B cell (primary cell): Measurements from ENCODE around the gene SLC43A1. TPM values are rescaled to one million over a fixed set of nuclear protein-coding genes. Genes with fewer than 3 reads are reported as not detected.

Experiments used
- ATAC-seq: fragments of 200-7000 bp; cut with Tn5 transposase; one replicate; pipeline ENCODE4 v1.10.0; 2021; ENCODE audit warnings: low read depth, mild to moderate bottlenecking, moderate number of reproducible peaks, moderate library complexity
- CTCF ChIA-PET: fragments of 350-600 bp; sonication (Branson Sonifier 250); formaldehyde crosslinking; loops from one replicate; lab custom pipeline; 2021; ENCODE audit warnings: antibody characterized with exemption, inconsistent platforms; lab: Charles Lee
- POLR2A ChIA-PET: fragments of 350-600 bp; sonication (Branson Sonifier 250); formaldehyde crosslinking; loops from one replicate; lab custom pipeline; 2021; ENCODE audit warnings: antibody characterized with exemption; lab: Charles Lee
- DNase-seq: peaks from one replicate; pipeline ENCODE4 v3.0.0; 2013
- H2AFZ ChIP-seq: 2 replicates; pipeline ENCODE4 v1.6.1; 2012; ENCODE audit warnings: mild to moderate bottlenecking, low read depth, low read length; ENCODE audit not compliant: insufficient read depth, poor library complexity, severe bottlenecking
- H3K27ac ChIP-seq, 2 donors: 1 replicate in 1 of 2; 2 replicates in 1 of 2; pipeline ENCODE4 v1.5.1; 2012 to 2013; ENCODE audit warnings: low read length in 2 of 2, mild to moderate bottlenecking in 2 of 2, moderate library complexity in 1 of 2
- H3K27me3 ChIP-seq, 4 experiments: fragments of 200-600 bp in 1 of 4; sonication (generic) in 1 of 4; replicated peaks in 1 of 4; 1 replicate in 2 of 4; 2 replicates in 2 of 4; pipeline versions ENCODE4 v1.6.1 to v1.7.0; 2013 to 2016; ENCODE audit warnings: low read length in 3 of 4, mild to moderate bottlenecking in 2 of 4, mixed read lengths in 1 of 4, moderate library complexity in 1 of 4; ENCODE audit not compliant: insufficient read depth in 4 of 4, control insufficient read depth in 3 of 4; ENCODE audit errors: control extremely low read depth in 1 of 4
- H3K36me3 ChIP-seq, 2 experiments: replicated peaks in 1 of 2; 1 replicate in 1 of 2; 2 replicates in 1 of 2; pipeline versions ENCODE4 v1.6.1 to v1.7.1; 2013; ENCODE audit warnings: low read length in 1 of 2; ENCODE audit not compliant: insufficient read depth in 2 of 2, control insufficient read depth in 1 of 2; ENCODE audit errors: control extremely low read depth in 1 of 2, extremely low read depth in 1 of 2
- H3K4me1 ChIP-seq, 2 donors: fragments of 200-600 bp in 1 of 2; sonication (generic) in 1 of 2; 1 replicate in 1 of 2; 2 replicates in 1 of 2; pipeline versions ENCODE4 v1.5.1 to v1.6.1; 2013 to 2017; ENCODE audit warnings: low read length in 2 of 2; ENCODE audit not compliant: control insufficient read depth in 2 of 2, insufficient read depth in 2 of 2
- H3K4me2 ChIP-seq: replicated peaks from 2 replicates; pipeline ENCODE3; 2012; ENCODE audit warnings: mild to moderate bottlenecking, low read depth, low read length; ENCODE audit not compliant: poor library complexity, severe bottlenecking
- H3K4me3 ChIP-seq, 5 experiments: fragments of 200-600 bp in 1 of 5; sonication (generic) in 1 of 5; 1 replicate in 3 of 5; 2 replicates in 2 of 5; pipeline versions ENCODE4 v1.5.1 to v1.7.0; 2011 to 2016; ENCODE audit warnings: low read length in 4 of 5, mild to moderate bottlenecking in 4 of 5, low read depth in 2 of 5, control low read depth in 1 of 5, moderate library complexity in 1 of 5; ENCODE audit not compliant: insufficient read depth in 1 of 5; ENCODE audit errors: control extremely low read depth in 1 of 5, extremely low read depth in 1 of 5
- H3K79me2 ChIP-seq: fragments of 200-600 bp; sonication (generic); one replicate; pipeline ENCODE4 v1.6.0; 2016; ENCODE audit warnings: low read length; ENCODE audit not compliant: control insufficient read depth, insufficient read depth
- H3K9ac ChIP-seq: fragments of 200-600 bp; sonication (generic); 2 replicates; pipeline ENCODE4 v1.6.1; 2017; ENCODE audit warnings: mild to moderate bottlenecking, low read length, moderate library complexity
- H3K9me3 ChIP-seq, 3 donors: one replicate each; pipeline versions ENCODE4 v1.6.1 to v1.7.1; 2013; ENCODE audit warnings: low read length in 2 of 3; ENCODE audit not compliant: control insufficient read depth in 2 of 3, insufficient read depth in 1 of 3; ENCODE audit errors: control extremely low read depth in 1 of 3
- H4K20me1 ChIP-seq: 2 replicates; pipeline ENCODE4 v1.6.0; 2012; ENCODE audit warnings: mild to moderate bottlenecking, low read length; ENCODE audit not compliant: insufficient read depth, control insufficient read depth, poor library complexity, severe bottlenecking
- H3K27ac Mint-ChIP-seq: one replicate; pipeline ENCODE4 v1.8.0; 2021; ENCODE audit warnings: mixed read lengths
- H3K27me3 Mint-ChIP-seq: one replicate; pipeline ENCODE4 v1.8.0; 2021; ENCODE audit warnings: mixed read lengths
- H3K4me1 Mint-ChIP-seq: one replicate; pipeline ENCODE4 v1.8.0; 2021; ENCODE audit warnings: mixed read lengths
- H3K4me3 Mint-ChIP-seq: one replicate; pipeline ENCODE4 v1.8.0; 2021; ENCODE audit warnings: mixed read lengths
- H3K9me3 Mint-ChIP-seq: one replicate; pipeline ENCODE4 v1.8.0; 2022; ENCODE audit warnings: mixed read lengths; ENCODE audit not compliant: insufficient read depth
- CTCF ChIP-seq: fragments of 200-600 bp; IDR thresholded peaks from one replicate; pipeline ENCODE4 v1.8.0; 2022; ENCODE audit warnings: antibody characterized with exemption, mild to moderate bottlenecking
- EZH2 ChIP-seq: IDR thresholded peaks from 2 replicates; pipeline ENCODE4 v1.6.1; 2012; ENCODE audit warnings: borderline replicate concordance, low read depth, mild to moderate bottlenecking, moderate library complexity, low read length; ENCODE audit not compliant: insufficient read depth, poor library complexity, severe bottlenecking
- WGBS: methylation state at CpG from one replicate; pipeline ENCODE4 v1.1.5; 2013; ENCODE audit warnings: missing lambda C conversion rate; ENCODE audit not compliant: insufficient coverage; 5-methylcytosine and 5-hydroxymethylcytosine counted together
- intact Hi-C: fragments of 100-400 bp; cut with micrococcal nuclease; formaldehyde crosslinking; loops from one replicate; pipeline ENCODE4 v1.10.0; 2022
- polyA plus RNA-seq: library from polyadenylated mRNA; depleted of rRNA; stranded (reverse); fragments of >200 nt; gene quantifications from 2 replicates; pipeline ENCODE4 v1.2.3, GENCODE V29; 2012
- total RNA-seq, 2 donors: library from RNA; stranded (reverse); fragments of 120-200 nt in 1 of 2; gene quantifications; 1 replicate in 1 of 2; 2 replicates in 1 of 2; pipeline versions ENCODE4 v1.2.3 to v1.2.4, GENCODE V29; 2013 to 2022

Gene SLC43A1
- total and polyA plus RNA-seq, 2 donors (not counting 1 experiment from before 2014, with no cell fraction given), result 3.7 to 6.4 TPM

- H3K4me3 ChIP-seq, result peak overlapping the region in 3 of 5 experiments; percentile 42 to 63 (median 51)
- POLR2A ChIA-PET, result no interaction called here
- H3K36me3 ChIP-seq, result no peaks in the 10 kb centered on the region
- peaks cover 0 to 46% (median 28%) of the 10 kb centered on the region in 4 experiments for H3K27me3 ChIP-seq
- no peak overlapping the region for H3K27ac ChIP-seq
- intact Hi-C loops, result no loop called here
- peaks cover 0 to 16% (median 0%) of the 10 kb centered on the region in 3 donors for H3K9me3 ChIP-seq
- 7% methylated on average over 49 of the region's 50 CpGs for WGBS
- Mint-ChIP-seq H3K4me3 (peak overlapping the region; percentile 46), H3K4me1 (peaks cover 29% of the 10 kb centered on the region), H3K9me3 (no peaks in the 10 kb centered on the region), H3K27me3 (peaks cover 36% of the 10 kb centered on the region), H3K27ac (no peak overlapping the region)
- peaks cover 12% of the 10 kb centered on the region for H4K20me1 ChIP-seq
- H3K4me2 ChIP-seq, result peak overlapping the region; percentile 95
- DNase-seq (no peak), ATAC-seq (no peak)
- H3K9ac ChIP-seq, result peak overlapping the region; percentile 43
- TF ChIP-seq EZH2 (peak; percentile 65), CTCF (no peak)
- CTCF ChIA-PET, result interaction anchor here (1.2 to 9.6 kb wide), 7 partner anchors 13 to 180 kb away, joined by 3 to 348 read pairs (median 12); partner anchors contain the start of gene TIMM10
- peak overlapping the region; percentile 56 for H2AFZ ChIP-seq
- no peaks in the 10 kb centered on the region for H3K79me2 ChIP-seq
- peaks cover 37 to 41% of the 10 kb centered on the region in 2 donors for H3K4me1 ChIP-seq
These were observed 54.4 kb downstream of the SLC43A1 start for GRCh38 chr11:57460758-57461749.
